SU-DHL-6 (cell line): ENCODE data around the gene ITSN1.

Source experiments
- H2AFZ ChIP-seq: fragments of 200-600 bp; sonication (generic); 2 replicates; pipeline ENCODE4 v1.6.1; 2014; ENCODE audit warnings: low read depth, mild to moderate bottlenecking, moderate library complexity, mixed read lengths, antibody characterized with exemption, low read length; ENCODE audit not compliant: severe bottlenecking
- H3F3A ChIP-seq: fragments of 200-600 bp; shearing (Covaris generic); 2 replicates; pipeline ENCODE4 v1.6.0; 2016; ENCODE audit warnings: antibody characterized with exemption, mild to moderate bottlenecking; ENCODE audit not compliant: insufficient read depth
- H3K27ac ChIP-seq: fragments of 200-600 bp; sonication (generic); 2 replicates; pipeline ENCODE4 v1.5.1; 2016; ENCODE audit warnings: low read depth, mild to moderate bottlenecking, low read length, moderate library complexity, mixed read lengths
- H3K27me3 ChIP-seq: fragments of 200-600 bp; sonication (generic), shearing (Covaris generic); 2 replicates; pipeline ENCODE4 v1.6.0; 2014; ENCODE audit warnings: mild to moderate bottlenecking, low read length
- H3K36me3 ChIP-seq: fragments of 200-600 bp; sonication (generic); 2 replicates; pipeline ENCODE4 v1.6.1; 2014; ENCODE audit warnings: mild to moderate bottlenecking, low read length, mixed read lengths
- H3K4me2 ChIP-seq: fragments of 300-600, 200-600 bp; shearing (Covaris generic), sonication (generic); 2 replicates; pipeline ENCODE4 v1.6.0; 2014; ENCODE audit warnings: low read length, low read depth, mild to moderate bottlenecking; ENCODE audit not compliant: poor library complexity, severe bottlenecking
- H3K4me3 ChIP-seq: fragments of 200-600 bp; sonication (generic); 2 replicates; pipeline ENCODE4 v1.5.1; 2014; ENCODE audit warnings: antibody characterized with exemption, low read length, mild to moderate bottlenecking, mixed read lengths; ENCODE audit not compliant: insufficient read depth, poor library complexity, severe bottlenecking
- H3K79me2 ChIP-seq: fragments of 200-600 bp; sonication (generic); 2 replicates; pipeline ENCODE4 v1.6.1; 2014; ENCODE audit warnings: mild to moderate bottlenecking, low read length, moderate library complexity; ENCODE audit not compliant: insufficient read depth
- H3K9ac ChIP-seq: fragments of 200-600 bp; sonication (generic); 2 replicates; pipeline ENCODE4 v1.7.0; 2014; ENCODE audit warnings: mild to moderate bottlenecking, low read length
- H3K9me2 ChIP-seq: fragments of 200-600 bp; sonication (generic); replicated peaks from 2 replicates; pipeline ENCODE4 v1.6.1; 2014; ENCODE audit warnings: low read length; ENCODE audit not compliant: insufficient read depth
- H3K9me3 ChIP-seq: fragments of 200-600 bp; sonication (generic); 2 replicates; pipeline ENCODE4 v1.6.1; 2014; ENCODE audit warnings: low read length, mixed read lengths; ENCODE audit not compliant: insufficient read depth
- H4K20me1 ChIP-seq: fragments of 200-600 bp; sonication (generic); 2 replicates; pipeline ENCODE4 v1.6.1; 2014; ENCODE audit warnings: low read depth, mild to moderate bottlenecking, antibody characterized with exemption, low read length, moderate library complexity, mixed read lengths
- EZH2phosphoT487 ChIP-seq: fragments of 200-600 bp; sonication (generic), shearing (Covaris generic); conservative IDR thresholded peaks from 2 replicates; pipeline ENCODE4 v1.6.1; 2018; ENCODE audit warnings: mild to moderate bottlenecking, antibody characterized with exemption, low read length, moderate library complexity, mixed read lengths
- TF ChIP-seq, protein P1 (sequence below): fragments of 200-600 bp; sonication (generic); IDR thresholded peaks from one replicate; pipeline ENCODE4 v1.5.1; 2017; ENCODE audit warnings: antibody characterized with exemption, mild to moderate bottlenecking, low read length, moderate library complexity; ENCODE audit not compliant: insufficient read depth, poor library complexity, severe bottlenecking

ITSN1 gene

GRCh38 chr21:33685613-33686197, 43.4 kb downstream of the ITSN1 start:
- no peaks in the 10 kb centered on the region; the same call in 1 of the 2 replicates for H4K20me1 ChIP-seq
- no peaks in the 10 kb centered on the region for H3K79me2 ChIP-seq
- H3K4me2 ChIP-seq = no peak overlapping the region

DNA sequence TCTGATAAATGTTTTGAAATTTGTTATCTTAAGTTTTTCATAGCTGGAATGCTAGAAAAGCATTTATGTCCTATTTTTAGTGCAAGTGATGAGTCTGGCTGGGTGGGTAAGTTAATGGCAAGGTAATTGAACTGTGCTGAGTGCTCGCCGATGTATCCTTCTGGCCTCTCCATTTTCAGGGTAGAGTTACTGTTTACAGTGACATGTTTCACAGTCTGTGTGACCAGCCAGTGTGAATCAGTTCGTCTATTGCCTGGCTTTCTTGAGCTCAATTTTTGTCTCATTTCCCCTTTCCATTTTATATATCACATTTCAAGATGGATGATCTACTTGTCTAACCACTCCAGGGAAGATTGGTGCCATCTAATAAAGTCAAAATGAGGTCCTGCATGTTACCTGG, 44.1 kb downstream of the ITSN1 start:
- H3K4me3 ChIP-seq = no peak overlapping the region
- no peak overlapping the region for H2AFZ ChIP-seq
- H3K4me2 ChIP-seq = no peak overlapping the region
- no peaks in the 10 kb centered on the region for H3K36me3 ChIP-seq
- H3K9ac ChIP-seq = no peak overlapping the region
- no peaks in the 10 kb centered on the region for H3F3A ChIP-seq
- no peaks in the 10 kb centered on the region for H3K9me3 ChIP-seq
- H3K9me2 ChIP-seq = no peaks in the 10 kb centered on the region
- H3K27ac ChIP-seq = no peak overlapping the region
- TF ChIP-seq EZH2phosphoT487 = no peak
- TF ChIP-seq, protein P1, sequence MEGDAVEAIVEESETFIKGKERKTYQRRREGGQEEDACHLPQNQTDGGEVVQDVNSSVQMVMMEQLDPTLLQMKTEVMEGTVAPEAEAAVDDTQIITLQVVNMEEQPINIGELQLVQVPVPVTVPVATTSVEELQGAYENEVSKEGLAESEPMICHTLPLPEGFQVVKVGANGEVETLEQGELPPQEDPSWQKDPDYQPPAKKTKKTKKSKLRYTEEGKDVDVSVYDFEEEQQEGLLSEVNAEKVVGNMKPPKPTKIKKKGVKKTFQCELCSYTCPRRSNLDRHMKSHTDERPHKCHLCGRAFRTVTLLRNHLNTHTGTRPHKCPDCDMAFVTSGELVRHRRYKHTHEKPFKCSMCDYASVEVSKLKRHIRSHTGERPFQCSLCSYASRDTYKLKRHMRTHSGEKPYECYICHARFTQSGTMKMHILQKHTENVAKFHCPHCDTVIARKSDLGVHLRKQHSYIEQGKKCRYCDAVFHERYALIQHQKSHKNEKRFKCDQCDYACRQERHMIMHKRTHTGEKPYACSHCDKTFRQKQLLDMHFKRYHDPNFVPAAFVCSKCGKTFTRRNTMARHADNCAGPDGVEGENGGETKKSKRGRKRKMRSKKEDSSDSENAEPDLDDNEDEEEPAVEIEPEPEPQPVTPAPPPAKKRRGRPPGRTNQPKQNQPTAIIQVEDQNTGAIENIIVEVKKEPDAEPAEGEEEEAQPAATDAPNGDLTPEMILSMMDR = no peak
- H3K27me3 ChIP-seq = no peaks in the 10 kb centered on the region
- no peaks in the 10 kb centered on the region; the same call in 1 of the 2 replicates for H4K20me1 ChIP-seq
- H3K79me2 ChIP-seq = no peaks in the 10 kb centered on the region

More at GRCh38 chr21:33685613-33686197, 43.4 kb downstream of the ITSN1 start:
- H3K9me3 ChIP-seq = no peaks in the 10 kb centered on the region
- H3K27me3 ChIP-seq = no peaks in the 10 kb centered on the region
- no peaks in the 10 kb centered on the region for H3K9me2 ChIP-seq
- no peak overlapping the region for H3K27ac ChIP-seq
- no peaks in the 10 kb centered on the region for H3F3A ChIP-seq
- no peak overlapping the region for H3K4me3 ChIP-seq
- no peak overlapping the region for H2AFZ ChIP-seq
- no peak overlapping the region for H3K9ac ChIP-seq
- TF ChIP-seq, protein P1 = no peak
- TF ChIP-seq EZH2phosphoT487 = no peak
- no peaks in the 10 kb centered on the region for H3K36me3 ChIP-seq

GRCh38 chr21:33687634-33688033, 45.3 kb downstream of the ITSN1 start:
- H2AFZ ChIP-seq = no peak overlapping the region
- no peaks in the 10 kb centered on the region for H3K27me3 ChIP-seq
- no peak overlapping the region for H3K9ac ChIP-seq
- H3K79me2 ChIP-seq = no peaks in the 10 kb centered on the region
- H3K4me3 ChIP-seq = no peak overlapping the region
- H3K9me2 ChIP-seq = no peaks in the 10 kb centered on the region
- no peaks in the 10 kb centered on the region for H3K9me3 ChIP-seq
- no peaks in the 10 kb centered on the region for H3F3A ChIP-seq
- H4K20me1 ChIP-seq = no peaks in the 10 kb centered on the region; the same call in 1 of the 2 replicates
- H3K27ac ChIP-seq = no peak overlapping the region
- no peak overlapping the region for H3K4me2 ChIP-seq
- no peaks in the 10 kb centered on the region for H3K36me3 ChIP-seq
- TF ChIP-seq EZH2phosphoT487 = no peak
- TF ChIP-seq, protein P1 = no peak
